BJ (cell line): Measurements from ENCODE around the gene HS6ST2. TPM values are rescaled to one million over a fixed set of nuclear protein-coding genes. Genes with fewer than 3 reads are reported as not detected.

ENCODE experiments used
- CTCF ChIA-PET: fragments of 350-600 bp; formaldehyde crosslinking; extraction: SDS; loops from one replicate; lab custom pipeline; 2021; ENCODE audit warnings: antibody characterized with exemption, inconsistent platforms; lab: Yijun Ruan, JAX
- POLR2A ChIA-PET: fragments of 300-600 bp; sonication (Branson Sonifier 250); formaldehyde crosslinking; extraction: SDS; loops from one replicate; lab custom pipeline; 2021; ENCODE audit warnings: antibody characterized with exemption; lab: Charles Lee
- DNase-seq: peaks from one replicate; pipeline ENCODE4 v3.0.0-alpha.2; 2011; ENCODE audit warnings: low read depth
- H3K27me3 ChIP-seq: 2 replicates; pipeline ENCODE4 v1.6.0; 2011; ENCODE audit warnings: low read length; ENCODE audit not compliant: control insufficient read depth, insufficient read depth
- H3K36me3 ChIP-seq: 2 replicates; pipeline ENCODE4 v1.5.1; 2011; ENCODE audit warnings: low read length; ENCODE audit not compliant: control insufficient read depth, insufficient read depth
- H3K4me3 ChIP-seq: 2 replicates; pipeline ENCODE4 v1.5.1; 2011; ENCODE audit warnings: low read depth, mild to moderate bottlenecking, control low read depth, low read length
- polyA plus RNA-seq: library from polyadenylated mRNA; depleted of rRNA; stranded (reverse); fragments of >200 nt; gene quantifications from 2 replicates; pipeline ENCODE4 v1.2.3, GENCODE V29; 2011
- TF ChIP-seq, protein P1 (sequence below): IDR thresholded peaks from 2 replicates; pipeline ENCODE4 v1.5.1; 2011; ENCODE audit warnings: low read depth, mild to moderate bottlenecking, control low read depth, inconsistent platforms, low read length, moderate library complexity; ENCODE audit not compliant: insufficient read depth

The HS6ST2 gene
- polyA plus RNA-seq, 1 experiment: not detected

DNA sequence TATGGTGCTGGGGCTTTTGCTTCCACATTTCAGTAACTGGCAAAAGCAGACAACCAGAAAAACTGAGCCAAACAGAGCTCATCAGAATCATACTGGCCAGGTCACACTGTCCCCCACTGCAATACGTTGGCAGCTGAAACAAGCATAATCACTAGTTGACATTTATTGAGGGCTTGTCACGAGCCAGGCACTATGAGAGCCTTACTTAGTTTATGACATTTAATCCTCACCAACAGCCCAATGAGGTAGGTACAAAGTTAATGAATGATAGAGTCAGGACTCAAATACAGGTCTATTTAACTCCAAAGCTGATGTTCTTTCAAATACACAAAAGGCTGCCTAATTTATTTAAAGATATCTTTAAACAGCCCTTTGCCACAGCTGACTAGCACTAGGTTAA is 295.6 kb downstream of the HS6ST2 start:
- no peak for DNase-seq
- H3K36me3 ChIP-seq: no peaks in the 10 kb centered on the region
- TF ChIP-seq, protein P1, sequence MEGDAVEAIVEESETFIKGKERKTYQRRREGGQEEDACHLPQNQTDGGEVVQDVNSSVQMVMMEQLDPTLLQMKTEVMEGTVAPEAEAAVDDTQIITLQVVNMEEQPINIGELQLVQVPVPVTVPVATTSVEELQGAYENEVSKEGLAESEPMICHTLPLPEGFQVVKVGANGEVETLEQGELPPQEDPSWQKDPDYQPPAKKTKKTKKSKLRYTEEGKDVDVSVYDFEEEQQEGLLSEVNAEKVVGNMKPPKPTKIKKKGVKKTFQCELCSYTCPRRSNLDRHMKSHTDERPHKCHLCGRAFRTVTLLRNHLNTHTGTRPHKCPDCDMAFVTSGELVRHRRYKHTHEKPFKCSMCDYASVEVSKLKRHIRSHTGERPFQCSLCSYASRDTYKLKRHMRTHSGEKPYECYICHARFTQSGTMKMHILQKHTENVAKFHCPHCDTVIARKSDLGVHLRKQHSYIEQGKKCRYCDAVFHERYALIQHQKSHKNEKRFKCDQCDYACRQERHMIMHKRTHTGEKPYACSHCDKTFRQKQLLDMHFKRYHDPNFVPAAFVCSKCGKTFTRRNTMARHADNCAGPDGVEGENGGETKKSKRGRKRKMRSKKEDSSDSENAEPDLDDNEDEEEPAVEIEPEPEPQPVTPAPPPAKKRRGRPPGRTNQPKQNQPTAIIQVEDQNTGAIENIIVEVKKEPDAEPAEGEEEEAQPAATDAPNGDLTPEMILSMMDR: no peak
- POLR2A ChIA-PET: no interaction called here
- no peak overlapping the region for H3K4me3 ChIP-seq
- CTCF ChIA-PET: no interaction called here
- H3K27me3 ChIP-seq: no peaks in the 10 kb centered on the region

DNA sequence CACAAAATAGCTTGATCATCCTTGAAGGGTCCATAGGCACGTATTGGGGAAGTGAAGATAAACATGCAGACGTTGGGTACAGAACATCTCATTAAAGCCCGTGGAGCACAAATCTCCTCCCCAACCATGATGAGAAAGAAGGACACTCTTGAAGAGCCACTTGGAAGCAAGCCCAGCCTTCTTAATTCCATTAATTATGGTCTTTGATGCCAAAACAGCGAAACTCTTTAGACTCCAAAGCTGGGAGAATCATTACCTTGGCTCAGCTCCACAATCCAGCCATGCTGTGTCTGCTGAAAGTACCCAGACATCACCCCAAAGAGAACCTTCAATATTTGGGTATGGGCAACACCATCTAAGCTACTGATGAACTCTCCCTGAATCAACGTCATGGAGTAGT is 300.6 kb downstream of the HS6ST2 start:
- ChIA-PET CTCF (no interaction called here), POLR2A (no interaction called here)
- Histone ChIP-seq H3K4me3 (no peak overlapping the region), H3K27me3 (no peaks in the 10 kb centered on the region), H3K36me3 (no peaks in the 10 kb centered on the region)
- DNase-seq: no peak
- TF ChIP-seq, protein P1: no peak

DNA sequence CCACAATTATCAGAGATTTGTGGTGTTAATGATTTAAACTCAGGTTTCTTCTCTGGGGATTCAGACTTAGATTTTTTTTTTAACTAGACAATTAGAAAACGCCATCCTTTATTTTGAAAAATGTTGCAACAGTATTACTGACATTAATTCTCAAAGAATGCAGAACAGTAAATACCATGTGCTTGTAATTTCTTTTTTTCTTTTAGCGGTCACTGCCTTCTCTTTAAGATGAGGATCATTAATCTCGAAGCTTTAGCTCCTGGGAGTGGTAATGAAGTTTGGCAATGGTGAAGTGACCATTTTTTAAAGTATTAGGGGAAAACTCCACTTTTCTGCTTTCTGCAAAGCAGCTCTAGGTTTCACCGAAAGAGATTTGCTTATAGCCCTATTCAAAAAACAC is 305.6 kb downstream of the HS6ST2 start:
- TF ChIP-seq, protein P1: no peak
- Histone ChIP-seq H3K4me3 (no peak overlapping the region), H3K27me3 (no peaks in the 10 kb centered on the region), H3K36me3 (no peaks in the 10 kb centered on the region)
- ChIA-PET POLR2A (no interaction called here), CTCF (no interaction called here)
- no peak for DNase-seq

DNA sequence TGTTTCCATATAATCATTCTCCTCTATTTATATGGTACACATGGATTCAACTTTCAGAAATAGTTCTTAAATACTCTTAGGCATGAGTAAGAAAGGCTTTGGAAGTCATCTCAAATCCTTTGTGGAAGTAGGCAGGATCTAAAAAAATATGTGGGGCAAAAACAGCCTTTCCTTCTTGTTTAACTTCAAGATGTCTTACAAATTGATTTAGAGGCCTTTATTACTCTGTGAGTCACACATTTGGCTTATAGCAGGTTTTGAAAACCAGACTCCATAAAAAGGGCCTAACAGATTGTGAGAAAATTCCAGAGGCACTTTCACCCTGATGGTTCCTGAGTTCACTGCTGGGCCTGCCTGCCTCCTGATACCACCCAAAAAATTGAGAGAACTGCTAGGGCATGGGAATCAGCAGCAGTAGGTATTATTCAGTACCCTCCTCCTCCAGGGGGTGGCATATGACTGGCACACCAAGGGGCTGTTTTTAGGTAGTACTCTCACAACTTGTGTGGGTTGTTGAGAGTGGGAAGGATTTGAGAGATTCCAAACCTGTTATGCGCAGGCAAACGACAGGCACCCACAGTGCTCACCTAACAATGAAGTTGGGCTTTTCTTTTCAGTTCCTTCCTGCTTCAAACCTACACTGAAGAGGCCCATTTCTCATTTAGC is 306.9 kb downstream of the HS6ST2 start:
- no peak for DNase-seq
- Histone ChIP-seq H3K36me3 (no peaks in the 10 kb centered on the region), H3K4me3 (no peak overlapping the region), H3K27me3 (no peaks in the 10 kb centered on the region)
- TF ChIP-seq, protein P1: no peak
- ChIA-PET CTCF (no interaction called here), POLR2A (no interaction called here)

DNA sequence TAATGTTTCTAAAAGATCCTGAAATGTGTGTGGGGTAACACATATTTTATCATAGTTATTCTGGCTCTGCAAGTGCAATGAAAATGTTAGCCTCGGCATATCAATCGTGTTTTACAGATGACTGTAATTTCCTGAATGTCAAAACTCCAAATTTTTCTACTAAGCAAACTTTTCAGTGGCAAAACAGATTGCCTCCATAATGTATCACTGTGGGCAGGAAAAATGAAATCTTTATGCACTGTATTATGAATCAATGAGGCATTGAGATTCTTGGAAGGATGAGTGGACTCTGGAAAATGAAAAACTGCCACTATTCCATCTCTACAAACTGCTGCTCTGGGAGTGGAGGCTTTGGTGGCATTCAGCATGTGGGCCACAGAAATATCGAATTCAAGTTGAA is 309.5 kb downstream of the HS6ST2 start:
- CTCF ChIA-PET: no interaction called here

More for the DNA sequence above, 309.5 kb downstream of the HS6ST2 start:
- Histone ChIP-seq H3K4me3 (no peak overlapping the region), H3K36me3 (no peaks in the 10 kb centered on the region), H3K27me3 (no peaks in the 10 kb centered on the region)
- DNase-seq: no peak
- POLR2A ChIA-PET: interaction anchor here (0.5 kb wide), 1 partner anchor 1944 kb away, joined by 3 read pairs; no protein-coding TSS in a partner anchor
- TF ChIP-seq, protein P1: no peak
